Smooth muscle cell of the brain vasculature (primary cell): ENCODE data around the gene RIN3.

Experiments used
- DNase-seq: peaks from one replicate; pipeline ENCODE4 v3.0.0-alpha.2; 2012; ENCODE audit warnings: low read depth, low spot score

Gene RIN3

GRCh38 chr14:92513204-92513965 lies at the start of gene RIN3:
RIN3 (plus strand) TSS chr14:92513781; CDS start chr14:92513933, 152 bp downstream.
- no peak for DNase-seq

- no peak for DNase-seq
Measured at GRCh38 chr14:92464156-92464555, 49.4 kb upstream of the RIN3 start.

- DNase-seq = no peak
Measured at GRCh38 chr14:92464716-92465115, 48.9 kb upstream of the RIN3 start.

GRCh38 chr14:92465353-92466055 lies 48.1 kb upstream of the RIN3 start:
- DNase-seq = no peak

GRCh38 chr14:92466059-92466458 lies 47.5 kb upstream of the RIN3 start:
- no peak for DNase-seq

GRCh38 chr14:92469515-92469914 lies 44.1 kb upstream of the RIN3 start:
- DNase-seq = no peak

GRCh38 chr14:92470215-92470614 lies 43.4 kb upstream of the RIN3 start:
- DNase-seq = no peak

- DNase-seq = no peak
Measured at GRCh38 chr14:92470811-92471210, 42.8 kb upstream of the RIN3 start.

GRCh38 chr14:92471919-92472318 lies 41.7 kb upstream of the RIN3 start:
- DNase-seq = peak; percentile 45

GRCh38 chr14:92472860-92473259 lies 40.7 kb upstream of the RIN3 start:
- DNase-seq = no peak

GRCh38 chr14:92473261-92473968 lies 40.2 kb upstream of the RIN3 start:
- no peak for DNase-seq

- no peak for DNase-seq
Measured at GRCh38 chr14:92473969-92474535, 39.5 kb upstream of the RIN3 start.

- DNase-seq = no peak
Measured at GRCh38 chr14:92475037-92475436, 38.5 kb upstream of the RIN3 start.

GRCh38 chr14:92475451-92476187 lies 38.0 kb upstream of the RIN3 start:
- DNase-seq = no peak

GRCh38 chr14:92480856-92481255 lies 32.7 kb upstream of the RIN3 start:
- DNase-seq = no peak

- DNase-seq = no peak
Measured at GRCh38 chr14:92481386-92481785, 32.2 kb upstream of the RIN3 start.

GRCh38 chr14:92481811-92482555 lies 31.6 kb upstream of the RIN3 start:
- no peak for DNase-seq

GRCh38 chr14:92482621-92483319 lies 30.8 kb upstream of the RIN3 start:
- DNase-seq = no peak

GRCh38 chr14:92484132-92484823 lies 29.3 kb upstream of the RIN3 start:
- DNase-seq = no peak

GRCh38 chr14:92486881-92487280 lies 26.7 kb upstream of the RIN3 start:
- DNase-seq = no peak
